ENCODE results near the gene EIF4EBP3.
A peak's percentile ranks its signal among the peaks of the same experiment; 100 is the strongest.

EIF4EBP3 gene

DNA sequence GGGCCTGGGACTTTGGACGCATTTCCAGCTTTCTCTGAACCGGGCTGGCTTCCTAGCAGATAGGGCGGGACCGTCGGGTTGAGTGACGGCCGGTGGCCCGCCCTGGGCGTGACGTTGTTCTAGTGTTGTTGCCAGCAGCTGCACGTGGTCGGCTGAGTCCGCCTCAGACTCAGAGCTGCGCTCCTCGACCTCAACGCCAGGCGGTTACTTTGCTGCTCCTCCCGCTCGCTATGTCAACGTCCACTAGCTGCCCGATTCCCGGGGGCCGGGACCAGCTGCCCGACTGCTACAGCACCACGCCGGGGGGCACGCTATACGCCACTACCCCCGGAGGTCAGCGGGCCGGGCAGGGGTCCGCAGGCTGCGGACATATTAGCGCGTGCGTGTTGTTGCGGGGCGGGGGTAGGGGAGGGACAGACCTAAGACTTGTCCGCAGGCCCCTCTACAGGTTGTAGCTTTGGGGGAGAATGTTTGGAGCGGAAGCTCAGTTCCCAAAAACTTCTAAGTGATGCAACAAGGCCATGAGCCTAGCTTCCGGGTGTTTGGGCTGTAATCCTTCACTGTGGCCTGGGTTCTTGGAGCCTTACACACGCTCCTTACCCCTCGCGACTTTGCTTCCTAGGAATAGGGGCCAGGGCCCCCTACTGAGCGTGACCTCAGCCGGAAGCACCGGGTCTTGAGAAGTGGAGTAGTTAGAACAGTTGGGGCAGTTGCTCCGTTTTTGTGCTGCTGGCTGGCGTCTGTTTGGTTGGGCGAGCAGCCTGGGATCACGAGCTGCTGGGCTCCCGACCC is at the start of gene EIF4EBP3:
TSS of gene EIF4EBP3 (plus strand) at position 155 of the 792 bp plus-strand sequence. CDS start at position 231, 76 bp downstream.
- peak; percentile 95 for DNase-seq

DNA sequence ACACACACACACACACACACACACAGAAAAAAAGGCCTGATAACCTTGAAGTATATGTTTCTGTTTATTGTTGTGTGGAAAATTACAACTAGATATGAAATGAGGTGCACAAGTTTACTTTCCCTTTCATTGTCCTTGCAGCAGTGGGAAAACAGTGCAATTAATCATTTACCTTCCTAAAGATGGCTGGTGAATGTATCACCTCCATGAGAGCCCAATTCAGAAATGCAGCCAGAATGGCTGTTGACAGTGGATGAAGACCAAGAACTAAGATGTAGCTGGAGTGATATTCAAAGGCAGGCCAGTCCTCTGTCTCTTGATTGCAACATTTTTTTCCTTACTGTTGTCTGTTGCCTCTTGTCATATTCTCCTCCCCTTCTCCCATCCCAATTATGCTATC is 49.6 kb upstream of the EIF4EBP3 start:
- DNase-seq: peak; percentile 11

DNA sequence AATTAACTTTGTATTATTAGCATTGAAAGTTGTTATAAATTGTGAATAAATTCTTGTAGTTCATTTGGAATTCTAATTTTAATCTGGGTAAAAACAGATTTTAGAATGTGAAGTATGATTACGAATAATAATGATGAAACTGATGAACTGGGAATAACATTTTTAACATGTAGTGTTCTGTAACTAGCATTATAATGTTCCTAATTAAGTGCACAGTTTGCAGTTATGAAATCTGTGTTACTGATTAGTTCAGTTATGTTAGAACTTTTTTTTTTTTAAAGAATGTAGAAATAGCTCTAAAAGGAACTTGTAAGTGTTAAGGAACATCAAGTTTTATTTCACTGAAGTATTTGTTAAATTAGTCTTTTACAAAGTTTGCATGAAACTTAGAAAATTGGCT is 48.9 kb upstream of the EIF4EBP3 start:
- DNase-seq: no peak

DNA sequence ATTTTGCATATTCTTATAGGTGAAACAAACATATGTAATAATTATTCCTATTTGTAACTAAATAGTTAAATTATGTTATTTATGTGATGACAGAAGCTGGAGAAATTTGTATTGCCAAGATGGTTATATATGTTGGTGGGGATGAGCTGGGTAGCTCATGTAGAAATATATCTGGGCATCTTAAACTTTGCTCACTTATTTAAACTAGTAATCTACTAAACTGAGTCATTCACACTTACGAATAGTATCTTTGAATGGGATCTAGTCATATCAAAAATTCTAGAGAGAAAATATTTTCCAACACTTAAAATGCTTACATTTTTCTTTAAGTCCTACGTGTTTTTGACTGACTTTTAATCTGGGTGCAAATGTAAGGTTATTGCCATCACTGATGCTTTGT is 44.6 kb upstream of the EIF4EBP3 start:
- DNase-seq: no peak

DNA sequence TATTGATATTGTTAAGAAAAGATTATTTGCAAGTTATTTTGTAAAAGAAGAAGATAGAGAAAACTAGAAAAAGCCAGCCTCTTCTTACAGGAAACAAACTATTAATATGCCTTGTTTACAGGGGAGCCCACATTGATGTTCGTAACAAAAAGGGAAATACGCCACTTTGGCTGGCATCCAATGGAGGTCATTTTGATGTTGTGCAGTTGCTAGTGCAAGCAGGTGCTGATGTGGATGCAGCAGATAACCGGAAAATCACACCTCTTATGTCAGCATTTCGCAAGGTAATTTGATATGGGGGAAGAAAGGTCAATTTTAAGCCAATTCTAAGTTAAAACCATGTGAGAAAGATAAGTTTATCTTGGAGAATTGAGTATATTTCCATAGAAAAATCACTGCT is 37.6 kb upstream of the EIF4EBP3 start:
- peak; percentile 57 for DNase-seq

DNA sequence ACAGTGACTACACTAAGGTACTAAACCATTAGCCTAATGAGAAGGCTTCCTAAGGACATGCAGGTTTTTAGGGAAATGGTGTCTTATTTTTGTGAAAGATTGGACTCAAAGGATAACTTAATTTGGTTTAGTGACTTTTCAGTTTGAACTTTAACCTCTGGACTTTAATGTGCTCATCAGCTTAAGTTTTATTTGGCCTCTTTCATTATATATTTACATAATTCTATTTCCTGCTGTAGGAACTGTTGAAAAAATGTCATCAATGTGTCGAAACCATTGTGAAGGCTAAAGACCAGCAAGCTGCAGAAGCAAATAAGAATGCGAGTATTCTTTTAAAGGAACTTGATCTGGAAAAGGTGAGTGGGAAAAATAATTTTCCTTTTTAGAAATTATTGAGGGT is 34.3 kb upstream of the EIF4EBP3 start:
- DNase-seq: no peak

DNA sequence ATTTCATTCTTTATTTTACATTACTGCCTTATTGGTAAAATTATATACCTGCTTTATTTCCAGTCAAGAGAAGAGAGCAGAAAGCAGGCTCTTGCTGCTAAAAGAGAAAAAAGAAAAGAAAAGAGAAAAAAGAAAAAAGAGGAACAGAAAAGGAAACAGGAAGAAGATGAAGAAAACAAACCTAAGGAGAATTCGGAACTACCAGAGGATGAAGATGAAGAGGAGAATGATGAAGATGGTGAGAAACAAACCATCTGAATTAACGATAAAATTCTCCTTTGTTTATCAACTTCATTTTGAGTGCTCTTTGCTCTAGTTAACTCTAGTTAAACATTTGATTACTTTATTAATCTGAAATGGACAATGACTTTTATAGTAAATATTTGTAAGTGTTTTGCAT is 23.5 kb upstream of the EIF4EBP3 start:
- DNase-seq: no peak

DNA sequence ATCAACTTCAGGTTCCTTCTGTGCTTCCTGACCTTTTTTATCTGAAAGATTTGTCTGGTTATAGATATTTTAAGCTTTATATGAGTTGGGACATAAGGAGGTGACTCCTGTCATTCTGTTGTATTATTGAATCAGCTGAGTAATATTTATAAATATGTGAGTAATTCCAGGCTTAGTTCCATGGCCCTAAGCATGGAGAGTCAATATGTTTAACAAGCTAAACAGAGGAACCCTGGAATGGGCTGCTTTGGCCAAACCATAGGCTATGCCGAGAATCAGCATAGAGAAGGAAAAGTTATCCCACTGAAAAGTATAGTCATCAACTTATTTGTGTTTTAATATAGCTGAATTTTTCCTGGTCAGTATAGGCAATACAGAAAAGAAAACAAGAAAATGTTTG is 7.2 kb upstream of the EIF4EBP3 start:
- DNase-seq: no peak

DNA sequence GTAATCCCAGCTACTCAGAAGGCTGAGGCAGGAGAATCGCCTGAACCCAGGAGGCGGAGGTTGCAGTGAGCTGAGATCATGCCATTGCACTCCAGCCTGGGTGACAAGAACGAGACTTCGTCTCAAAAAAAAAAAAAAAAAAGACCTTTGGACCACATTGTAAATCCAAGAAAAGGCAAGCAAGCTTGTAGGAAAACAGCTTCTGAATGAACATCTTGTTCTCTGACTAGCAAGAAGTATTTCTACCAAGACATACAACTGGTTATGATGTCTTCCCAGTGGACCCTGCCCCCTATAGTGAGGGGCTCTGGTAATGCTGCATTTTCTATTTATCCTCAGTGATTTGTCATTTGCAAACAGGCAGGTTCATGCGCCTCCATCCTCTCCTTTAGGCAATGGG is 4.5 kb upstream of the EIF4EBP3 start:
- no peak for DNase-seq

DNA sequence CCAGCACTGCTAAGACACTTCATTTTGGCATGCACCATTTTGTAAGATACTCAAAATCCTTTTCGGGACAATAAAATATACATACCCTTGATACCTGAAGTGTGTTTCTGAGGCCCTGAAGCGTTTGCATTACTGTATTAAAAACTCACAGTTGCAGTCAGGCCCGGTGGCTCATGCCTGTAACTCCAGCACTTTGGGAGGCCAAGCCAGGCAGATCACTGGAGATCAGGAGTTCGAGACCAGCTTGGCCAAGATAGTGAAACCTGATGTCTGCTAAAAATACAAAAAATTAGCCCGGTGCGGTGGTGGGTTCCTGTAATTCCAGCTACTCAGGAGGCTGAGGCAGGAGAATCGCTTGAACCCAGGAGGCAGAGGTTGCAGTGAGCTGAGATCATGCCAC is 2.5 kb upstream of the EIF4EBP3 start:
- DNase-seq: no peak

DNA sequence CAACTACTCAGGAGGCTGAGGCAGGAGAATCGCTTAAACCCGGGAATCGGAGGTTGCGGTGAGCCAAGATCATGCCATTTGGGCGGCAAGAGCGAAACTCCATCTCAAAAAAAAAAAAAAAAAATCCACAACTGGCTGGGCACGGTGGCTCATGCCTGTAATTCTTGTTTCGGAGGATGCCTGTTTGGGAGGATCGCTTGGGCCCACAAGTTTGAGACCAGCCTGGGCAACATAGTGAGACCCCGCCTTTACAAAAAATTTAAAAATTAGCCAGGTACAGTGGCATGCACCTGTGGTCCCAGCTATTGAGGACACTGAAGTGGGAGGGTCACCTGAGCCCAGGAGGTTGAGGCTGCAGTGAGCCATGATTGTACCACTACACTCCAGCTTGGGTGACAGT is 1.9 kb upstream of the EIF4EBP3 start:
- DNase-seq: no peak

DNA sequence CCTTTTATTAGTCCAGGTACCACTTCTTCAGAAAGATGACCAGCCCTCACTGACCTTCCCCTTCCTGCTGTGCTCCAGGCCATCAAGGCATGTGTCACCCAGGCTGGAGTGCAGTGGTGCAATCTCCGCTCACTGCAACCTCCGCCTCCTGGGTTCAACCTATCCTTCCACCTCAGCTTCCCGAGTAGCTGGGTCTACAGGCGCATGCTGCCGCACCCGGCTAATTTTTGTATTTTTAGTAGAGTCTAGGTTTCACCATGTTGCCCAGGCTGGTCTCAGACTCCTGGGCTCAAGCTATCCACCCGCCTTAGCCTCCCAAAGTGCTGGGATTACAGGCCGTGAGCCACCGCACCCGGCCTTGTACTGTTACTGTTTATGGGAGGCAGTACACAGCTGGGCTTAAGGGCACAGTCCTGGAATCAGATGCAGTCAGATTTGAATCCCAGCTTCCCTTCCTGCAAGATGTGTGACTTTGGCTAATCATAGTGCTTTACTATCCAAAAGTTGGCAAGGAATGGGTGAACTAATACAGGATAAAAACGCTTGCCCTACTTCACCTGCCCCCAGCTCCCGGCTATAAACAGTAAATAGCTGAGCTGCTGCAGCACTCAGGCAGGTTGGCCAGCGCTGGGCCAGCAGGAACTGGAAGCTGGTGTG is 483 bp upstream of the EIF4EBP3 start:
- no peak for DNase-seq

DNA sequence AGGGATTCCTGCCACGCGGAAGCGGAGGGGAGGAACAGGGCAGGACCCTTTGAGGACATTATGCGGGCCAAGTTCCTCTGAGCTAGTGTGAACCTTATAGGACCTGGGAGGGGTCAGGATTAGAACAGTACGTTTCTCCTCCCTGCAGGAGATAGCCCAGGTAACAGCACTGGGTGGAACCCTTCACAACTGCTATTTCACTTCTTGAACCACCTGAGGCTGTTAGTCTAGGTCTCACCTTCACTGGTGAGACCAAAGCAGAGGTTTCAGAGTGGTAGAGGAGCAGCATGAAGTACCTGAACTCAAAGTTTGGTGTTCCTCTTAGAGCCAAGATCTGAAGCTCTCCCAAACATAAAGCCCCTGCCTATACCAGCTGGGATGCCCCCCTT is 832 bp downstream of the EIF4EBP3 start:
- peak; percentile 34 for DNase-seq

DNA sequence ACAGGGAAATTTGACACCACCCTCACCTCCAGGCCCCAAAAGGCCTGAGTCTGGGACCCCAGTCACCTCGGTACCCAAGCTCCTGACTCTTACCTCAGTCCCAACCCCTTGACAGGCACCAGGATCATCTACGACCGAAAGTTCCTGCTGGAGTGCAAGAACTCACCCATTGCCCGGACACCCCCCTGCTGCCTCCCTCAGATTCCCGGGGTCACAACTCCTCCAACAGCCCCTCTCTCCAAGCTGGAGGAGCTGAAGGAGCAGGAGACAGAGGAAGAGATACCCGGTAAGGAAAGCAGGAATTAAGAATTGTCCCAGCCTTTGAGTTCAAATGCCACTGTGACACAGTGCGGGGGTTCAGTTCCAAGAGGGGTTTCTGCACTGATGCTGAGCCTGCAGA is 1.3 kb downstream of the EIF4EBP3 start:
- DNase-seq: no peak

DNA sequence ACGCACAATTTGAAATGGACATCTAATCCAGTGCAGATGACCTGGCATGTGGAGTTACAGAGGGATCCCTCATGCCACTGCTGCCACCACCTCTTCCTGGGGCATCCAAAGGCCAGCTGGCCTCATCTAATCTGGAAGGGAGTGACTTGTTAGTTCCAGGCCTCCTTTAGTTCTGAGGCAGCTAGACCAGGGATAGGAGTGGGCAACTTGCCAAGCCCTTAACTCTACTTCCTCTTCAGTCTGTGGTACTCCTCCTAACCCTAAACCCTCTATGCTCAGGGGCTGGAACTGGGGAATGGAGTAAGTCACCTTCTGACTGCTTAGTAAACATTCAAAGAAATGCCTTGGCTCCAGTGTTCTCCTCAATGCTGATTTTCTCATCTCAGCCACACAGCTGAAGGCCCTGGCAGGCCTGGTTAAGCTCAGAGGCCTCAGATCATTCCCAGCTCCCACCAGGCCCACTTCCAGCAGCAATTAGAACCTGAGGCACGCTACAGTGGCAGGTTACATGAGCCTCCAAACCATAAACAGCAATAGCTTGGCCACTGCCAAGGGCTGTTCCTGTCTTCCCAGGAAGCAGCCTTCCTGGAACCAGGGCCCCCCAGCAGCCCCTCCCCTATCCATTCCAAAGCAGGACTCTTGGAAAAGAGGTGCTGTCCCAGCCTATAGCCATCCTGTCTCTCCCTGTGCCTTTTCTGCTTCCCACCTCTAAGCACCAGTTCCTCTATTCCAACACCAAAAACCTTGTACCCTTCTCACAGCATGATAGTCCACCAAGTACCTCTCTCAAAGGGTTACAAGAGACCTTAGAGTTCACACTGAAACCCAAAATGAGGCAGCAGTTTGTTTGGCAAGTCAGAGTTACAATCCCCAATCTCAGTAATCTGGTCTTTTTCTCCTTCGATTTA is 2.0 kb downstream of the EIF4EBP3 start:
- peak; percentile 58 for DNase-seq

DNA sequence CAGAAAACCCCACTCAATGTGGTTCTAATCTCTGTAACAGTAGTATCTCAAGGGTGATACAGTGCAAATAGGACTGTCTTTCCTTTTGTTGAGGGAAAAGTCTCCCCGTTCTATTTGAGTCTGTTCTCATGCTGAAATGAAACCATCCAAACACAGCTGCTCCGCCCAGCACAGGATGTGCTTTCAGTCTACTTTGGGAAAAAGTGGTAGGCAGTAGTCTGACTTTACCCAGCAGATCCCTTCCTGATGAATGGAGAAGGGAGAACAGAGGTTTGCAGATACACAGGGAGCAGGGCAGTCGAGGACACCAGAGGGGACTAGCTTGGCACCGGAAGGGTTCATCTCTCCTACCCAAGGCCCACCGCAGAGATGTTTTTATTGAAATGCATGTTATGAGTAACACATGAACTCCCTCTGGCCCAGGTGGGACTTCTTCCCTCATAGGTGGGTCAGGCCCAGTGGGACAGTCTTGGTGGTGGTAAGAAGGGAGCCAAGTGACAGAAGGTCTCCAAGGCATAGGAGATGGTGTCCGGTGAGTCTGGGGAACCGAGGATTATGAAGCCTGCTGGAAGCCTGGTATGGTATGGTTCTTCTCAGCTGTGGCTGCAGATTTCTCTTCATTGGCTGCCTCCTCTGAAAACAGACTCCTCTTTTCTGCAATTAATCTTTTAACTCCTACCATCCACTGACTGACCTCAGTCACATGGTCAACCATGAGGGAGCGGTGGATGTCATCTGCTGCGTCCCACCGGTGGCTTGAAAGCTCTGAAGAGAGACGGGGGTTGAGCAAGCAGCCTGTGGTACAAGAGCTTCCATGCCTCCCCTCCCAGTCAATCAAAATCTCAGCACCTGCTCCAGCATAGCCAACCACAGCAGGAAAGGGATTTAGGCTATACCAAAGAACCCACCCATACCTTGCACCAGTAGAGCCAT is 3.0 kb downstream of the EIF4EBP3 start:
- no peak for DNase-seq

DNA sequence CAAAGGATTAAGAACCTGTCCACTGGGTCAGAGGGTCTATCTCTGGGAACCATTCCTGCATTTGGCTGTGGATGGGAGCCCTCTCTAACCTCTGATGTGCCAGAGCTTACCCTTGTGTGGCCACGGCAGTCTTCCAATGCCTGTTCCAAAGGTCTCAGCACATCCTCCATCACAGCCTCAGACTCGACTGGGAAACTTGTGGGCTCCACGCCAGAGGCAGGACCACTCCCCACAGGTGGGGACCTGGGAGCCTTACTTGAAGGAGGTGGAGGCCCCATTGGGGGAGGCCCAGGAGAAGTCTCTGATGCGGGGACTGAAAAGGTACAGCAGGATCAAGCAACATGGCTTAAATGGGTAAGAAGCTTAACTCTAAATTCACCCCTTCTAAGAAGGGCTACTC is 4.4 kb downstream of the EIF4EBP3 start:
- DNase-seq: no peak

DNA sequence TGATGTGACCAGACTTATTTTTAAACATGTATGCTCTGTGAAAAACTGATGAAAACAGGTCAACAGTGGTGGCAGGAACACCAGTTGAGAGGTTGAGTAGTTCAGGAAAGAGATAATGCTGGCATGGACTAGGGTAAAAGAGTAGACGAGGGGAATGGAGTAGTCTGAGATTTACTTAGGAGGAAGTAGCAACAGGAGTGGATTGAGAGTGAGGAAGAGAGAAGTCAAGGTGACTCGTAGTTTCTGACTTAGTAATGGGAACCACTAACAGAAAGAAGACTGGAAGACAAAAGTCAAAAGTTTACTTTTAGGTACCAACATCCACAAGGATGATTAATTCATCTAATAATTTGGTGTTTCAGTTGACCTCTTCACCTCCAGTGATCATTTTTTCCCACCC is 6.2 kb downstream of the EIF4EBP3 start:
- DNase-seq: no peak

DNA sequence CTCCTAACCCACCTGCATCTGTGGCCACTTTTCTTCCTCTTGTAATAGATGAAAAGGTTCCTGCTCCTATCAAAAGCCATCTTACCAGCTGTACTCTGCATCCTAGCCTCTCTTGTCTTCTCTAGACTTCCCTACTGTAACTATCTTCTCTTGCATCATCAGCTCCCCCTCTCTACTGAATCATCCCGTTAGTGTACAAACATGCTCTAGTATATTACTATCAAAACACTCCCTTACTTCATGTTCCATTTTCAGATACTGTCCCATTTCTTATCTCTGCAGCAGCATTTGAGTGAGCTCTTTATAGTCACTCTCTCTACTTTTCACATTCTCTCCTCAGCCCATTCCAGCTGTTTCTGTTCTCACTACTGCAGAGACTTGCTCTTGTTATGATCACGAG is 7.0 kb downstream of the EIF4EBP3 start:
- DNase-seq: no peak

DNA sequence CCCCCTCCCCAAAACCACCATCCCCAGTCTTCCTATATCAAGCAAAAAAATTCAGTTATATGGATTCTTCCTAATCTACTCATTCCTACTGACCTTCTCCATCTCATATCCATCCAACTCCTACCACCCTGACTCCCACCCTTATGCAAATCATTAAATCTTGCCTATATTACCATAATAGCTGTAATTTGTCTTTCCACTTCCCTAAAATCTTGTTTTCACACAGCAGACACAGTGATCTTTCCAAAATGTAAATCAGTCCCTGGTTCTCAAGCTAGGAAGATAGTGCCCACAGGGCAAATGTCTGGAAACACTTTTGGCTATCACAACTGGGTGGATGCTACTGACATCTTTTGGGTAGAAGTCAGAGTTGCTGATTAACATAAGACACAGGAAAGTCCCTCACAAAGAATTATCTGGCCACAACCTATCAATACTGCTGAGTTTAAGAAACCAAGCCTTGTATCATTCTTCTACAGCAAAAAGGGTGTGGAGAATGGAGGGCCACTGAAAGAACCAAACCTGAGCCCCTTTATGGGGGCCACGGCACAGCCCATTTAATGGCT is 8.4 kb downstream of the EIF4EBP3 start:
- no peak for DNase-seq

DNA sequence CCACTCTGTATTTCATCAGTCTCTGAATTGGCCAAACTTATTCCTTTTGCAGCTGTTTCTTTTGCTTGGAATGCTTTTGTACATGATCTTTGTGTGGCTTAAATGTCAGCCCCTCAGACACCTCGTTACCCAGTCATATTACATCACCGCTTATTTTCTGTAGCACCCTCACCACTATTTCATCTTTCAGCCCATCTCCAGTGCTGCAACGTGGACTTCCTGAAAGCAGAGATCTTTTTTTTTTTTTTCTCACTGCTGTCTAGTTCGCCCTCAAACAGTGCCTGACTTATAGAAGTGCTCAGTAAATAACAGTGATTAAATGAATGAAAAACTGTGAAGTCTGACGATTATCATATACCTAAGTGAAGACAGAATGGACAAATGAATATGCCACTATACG is 9.0 kb downstream of the EIF4EBP3 start:
- peak; percentile 18 for DNase-seq

DNA sequence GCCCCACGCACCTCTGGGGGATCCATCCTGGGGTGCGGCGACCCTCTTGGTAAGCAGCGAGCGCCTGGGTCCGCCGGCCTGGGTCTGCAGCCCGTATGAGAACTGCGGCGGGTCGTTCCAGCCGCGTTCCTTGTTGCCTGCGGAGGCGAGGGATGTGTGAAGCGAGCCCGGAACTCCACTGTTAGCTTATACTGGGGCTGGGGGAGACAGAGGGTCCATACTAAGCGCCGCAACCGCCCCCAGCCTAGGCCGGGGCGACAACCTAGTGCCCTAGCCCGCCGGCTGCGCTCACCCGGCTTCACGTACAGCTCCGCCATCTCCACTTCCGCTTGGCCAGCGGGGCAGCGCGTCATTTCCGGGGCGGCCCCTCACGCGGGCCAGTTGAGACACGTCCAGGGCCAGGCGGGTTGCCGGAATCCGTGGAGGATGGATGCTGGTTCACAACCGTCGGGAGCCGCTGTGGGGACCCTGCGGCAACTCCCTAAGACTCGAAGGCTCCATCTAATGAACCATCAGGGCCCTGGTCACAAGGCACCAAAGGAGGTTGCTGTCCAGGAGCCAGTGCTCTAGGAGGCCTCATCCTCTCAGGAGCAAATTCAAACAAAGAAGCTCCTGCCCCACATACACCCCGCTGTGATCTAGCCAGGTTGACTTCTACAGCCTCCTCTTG is 9.8 kb downstream of the EIF4EBP3 start, which contains the start of gene SRA1:
TSS of gene SRA1 (minus strand) at position 338 of the 670 bp plus-strand sequence. CDS start at position 317, 21 bp downstream.
- peak; percentile 87 for DNase-seq

Data from NCI-H2029 (cell line).